Activated T-cell treated with anti-CD3 and anti-CD28 coated beads for 4 hours (primary cell): ENCODE data around the gene RBSN.
A peak's percentile ranks its signal among the peaks of the same experiment; 100 is the strongest.
"Not testable (repeated sequence)": the region's sequence is repeated elsewhere in the genome, so short reads cannot be mapped to it uniquely, and the experiment has no call there.

Source experiments
- DNase-seq: peaks from one replicate; pipeline ENCODE4 v3.0.0-alpha.2; 2020

Gene RBSN

GRCh38 chr3:15098503-15099363 is at the start of gene RBSN:
RBSN (minus strand) TSS chr3:15099148; CDS start chr3:15096120, 3,028 bp downstream.
- peak; percentile 91 for DNase-seq

- DNase-seq: no peak
Measured at GRCh38 chr3:15148614-15149013, 49.7 kb upstream of the RBSN start.

GRCh38 chr3:15136885-15137284 is 37.9 kb upstream of the RBSN start:
- DNase-seq: not testable (repeated sequence)

- DNase-seq: not testable (repeated sequence)
Measured at GRCh38 chr3:15134968-15135367, 36.0 kb upstream of the RBSN start.

GRCh38 chr3:15128403-15128802 is 29.5 kb upstream of the RBSN start:
- DNase-seq: not testable (repeated sequence)

- DNase-seq: not testable (repeated sequence)
Measured at GRCh38 chr3:15126975-15127374, 28.0 kb upstream of the RBSN start.

GRCh38 chr3:15122398-15122797 is 23.4 kb upstream of the RBSN start:
- no peak for DNase-seq

- no peak for DNase-seq
Measured at GRCh38 chr3:15121936-15122335, 23.0 kb upstream of the RBSN start.

GRCh38 chr3:15120986-15121385 is 22.0 kb upstream of the RBSN start:
- no peak for DNase-seq

- DNase-seq: no peak
Measured at GRCh38 chr3:15117011-15117410, 18.1 kb upstream of the RBSN start.

- no peak for DNase-seq
Measured at GRCh38 chr3:15116032-15116669, 17.2 kb upstream of the RBSN start.

- no peak for DNase-seq
Measured at GRCh38 chr3:15114466-15115358, 15.8 kb upstream of the RBSN start.

- no peak for DNase-seq
Measured at GRCh38 chr3:15113884-15114283, 14.9 kb upstream of the RBSN start.

- DNase-seq: no peak
Measured at GRCh38 chr3:15113471-15113870, 14.5 kb upstream of the RBSN start.

- DNase-seq: no peak
Measured at GRCh38 chr3:15112011-15112410, 13.1 kb upstream of the RBSN start.

- no peak for DNase-seq
Measured at GRCh38 chr3:15110206-15110605, 11.3 kb upstream of the RBSN start.

- no peak for DNase-seq
Measured at GRCh38 chr3:15108869-15109268, 9.9 kb upstream of the RBSN start.

GRCh38 chr3:15108082-15108545 is 9.2 kb upstream of the RBSN start:
- DNase-seq: peak; percentile 63

GRCh38 chr3:15107075-15107947 is 8.4 kb upstream of the RBSN start:
- DNase-seq: no peak

- no peak for DNase-seq
Measured at GRCh38 chr3:15102836-15103235, 3.9 kb upstream of the RBSN start.

GRCh38 chr3:15102256-15102655 is 3.3 kb upstream of the RBSN start:
- no peak for DNase-seq
